H1 (cell line): ENCODE measurements around the gene LBR. TPM values are rescaled to one million over a fixed set of nuclear protein-coding genes. Genes with fewer than 3 reads are reported as not detected.
A peak's percentile ranks its signal among the peaks of the same experiment; 100 is the strongest.

Experiments
- CTCF ChIA-PET: fragments of 300-600 bp; sonication (Branson Sonifier 250); formaldehyde crosslinking; loops from one replicate; lab custom pipeline; 2021; ENCODE audit not compliant: partially characterized antibody; lab: Charles Lee
- POLR2A ChIA-PET: fragments of 300-600 bp; sonication (Branson Sonifier 250); formaldehyde crosslinking; loops from one replicate; lab custom pipeline; 2021; ENCODE audit warnings: inconsistent platforms; ENCODE audit not compliant: partially characterized antibody; lab: Charles Lee
- DNase-seq, 2 experiments: peaks; one replicate each; pipeline versions ENCODE4 v3.0.0 to v3.0.0-alpha.2; 2010 to 2022; ENCODE audit warnings: low spot score in 2 of 2, low read depth in 1 of 2, mixed read lengths in 1 of 2
- FAIRE-seq: peaks from 2 replicates; lab custom pipeline; 2011; peaks lifted over from hg19 to GRCh38; lab: Jason Lieb, UNC
- H2AFZ ChIP-seq: 2 replicates; pipeline ENCODE4 v1.8.1; 2012; ENCODE audit warnings: low read length, inconsistent platforms
- H2AK5ac ChIP-seq: 2 replicates; pipeline ENCODE4 v1.6.1; 2013; ENCODE audit warnings: low read depth, low read length
- H2BK120ac ChIP-seq: replicated peaks from 2 replicates; pipeline ENCODE3; 2013; ENCODE audit warnings: low read depth, low read length, inconsistent platforms
- H2BK12ac ChIP-seq: 2 replicates; pipeline ENCODE4 v1.6.1; 2013; ENCODE audit warnings: low read depth, low read length
- H2BK15ac ChIP-seq: 2 replicates; pipeline ENCODE4 v1.6.1; 2013; ENCODE audit warnings: low read length
- H2BK20ac ChIP-seq: 2 replicates; pipeline ENCODE4 v1.6.1; 2013; ENCODE audit warnings: low read length
- H2BK5ac ChIP-seq: 2 replicates; pipeline ENCODE4 v1.6.1; 2013; ENCODE audit warnings: low read depth, low read length
- H3K14ac ChIP-seq: 2 replicates; pipeline ENCODE4 v1.6.1; 2013; ENCODE audit warnings: inconsistent platforms; ENCODE audit not compliant: insufficient read length
- H3K18ac ChIP-seq: 2 replicates; pipeline ENCODE4 v1.6.1; 2013; ENCODE audit warnings: low read length; ENCODE audit errors: extremely low read depth
- H3K23ac ChIP-seq: 2 replicates; pipeline ENCODE4 v1.6.1; 2013; ENCODE audit warnings: inconsistent platforms; ENCODE audit not compliant: insufficient read length
- H3K23me2 ChIP-seq: 2 replicates; pipeline ENCODE4 v1.6.1; 2013; ENCODE audit warnings: low read depth, low read length
- H3K27ac ChIP-seq: 2 replicates; pipeline ENCODE4 v1.6.1; 2011; ENCODE audit warnings: low read depth, low read length, inconsistent platforms
- H3K27me3 ChIP-seq, 4 experiments: replicated peaks in 1 of 4; 1 replicate in 1 of 4; 2 replicates in 3 of 4; pipeline versions ENCODE4 v1.6.1 to v1.8.1; 2011 to 2013; ENCODE audit warnings: low read length in 3 of 4, mild to moderate bottlenecking in 3 of 4, inconsistent platforms in 2 of 4, mixed read lengths in 2 of 4, moderate library complexity in 1 of 4; ENCODE audit not compliant: control insufficient read depth in 3 of 4, insufficient read depth in 3 of 4; ENCODE audit errors: extremely low read depth in 1 of 4
- H3K36me3 ChIP-seq, 4 experiments: 2 replicates each; pipeline versions ENCODE4 v1.6.1 to v1.8.1; 2011 to 2013; ENCODE audit warnings: mild to moderate bottlenecking in 4 of 4, low read length in 3 of 4, moderate library complexity in 2 of 4, control low read depth in 1 of 4, inconsistent platforms in 1 of 4; ENCODE audit not compliant: insufficient read depth in 4 of 4, control insufficient read depth in 2 of 4
- H3K4ac ChIP-seq: replicated peaks from 2 replicates; pipeline ENCODE3; 2013; ENCODE audit warnings: low read length, low read depth, mixed read lengths, inconsistent platforms; ENCODE audit not compliant: insufficient read length
- H3K4me1 ChIP-seq, 4 experiments: replicated peaks in 1 of 4; 1 replicate in 1 of 4; 2 replicates in 3 of 4; pipeline versions ENCODE4 v1.6.1 to v1.8.1; 2011 to 2013; ENCODE audit warnings: low read length in 3 of 4, inconsistent platforms in 2 of 4, mixed read lengths in 1 of 4; ENCODE audit not compliant: insufficient read depth in 4 of 4, control insufficient read depth in 3 of 4
- H3K4me2 ChIP-seq, 2 experiments: 2 replicates each; pipeline versions ENCODE4 v1.6.1 to v1.8.1; 2011 to 2013; ENCODE audit warnings: low read depth in 2 of 2, low read length in 2 of 2, control low read depth in 1 of 2, inconsistent platforms in 1 of 2, mild to moderate bottlenecking in 1 of 2; ENCODE audit not compliant: insufficient read depth in 1 of 2
- H3K4me3 ChIP-seq, 4 experiments: fragments of 200-600, 300-600 bp in 1 of 4; sonication (generic), shearing (Covaris generic), sonication (Bioruptor Twin) in 1 of 4; 2 replicates each; pipeline versions ENCODE4 v1.5.1 to v1.8.1; 2011 to 2016; ENCODE audit warnings: low read length in 4 of 4, low read depth in 3 of 4, control low read depth in 2 of 4, inconsistent platforms in 2 of 4, mild to moderate bottlenecking in 2 of 4, mixed read lengths in 1 of 4, moderate library complexity in 1 of 4; ENCODE audit not compliant: insufficient read depth in 2 of 4; ENCODE audit errors: extremely low read depth in 1 of 4
- H3K56ac ChIP-seq: replicated peaks from 2 replicates; pipeline ENCODE3; 2013; ENCODE audit warnings: low read depth, mild to moderate bottlenecking, mixed read lengths, low read length, inconsistent platforms; ENCODE audit not compliant: insufficient read length
- H3K79me1 ChIP-seq: 2 replicates; pipeline ENCODE4 v1.6.1; 2013; ENCODE audit warnings: low read depth, low read length, control low read depth
- H3K79me2 ChIP-seq, 2 experiments: 2 replicates each; pipeline versions ENCODE4 v1.6.1 to v1.8.1; 2012 to 2013; ENCODE audit warnings: low read length in 2 of 2, mild to moderate bottlenecking in 2 of 2, inconsistent platforms in 1 of 2; ENCODE audit not compliant: insufficient read depth in 2 of 2, control insufficient read depth in 1 of 2
- H3K9ac ChIP-seq, 4 experiments: replicated peaks in 1 of 4; 1 replicate in 1 of 4; 2 replicates in 3 of 4; pipeline versions ENCODE4 v1.6.1 to v1.8.1; 2011 to 2013; ENCODE audit warnings: low read depth in 3 of 4, low read length in 3 of 4, control low read depth in 2 of 4, mild to moderate bottlenecking in 2 of 4, moderate library complexity in 2 of 4, inconsistent platforms in 1 of 4; ENCODE audit errors: extremely low read depth in 1 of 4
- H3K9me3 ChIP-seq, 2 experiments: 2 replicates each; pipeline versions ENCODE4 v1.6.1 to v1.8.1; 2012 to 2013; ENCODE audit warnings: mild to moderate bottlenecking in 2 of 2, moderate library complexity in 2 of 2, control low read depth in 1 of 2, inconsistent platforms in 1 of 2, low read depth in 1 of 2, low read length in 1 of 2, mixed read lengths in 1 of 2; ENCODE audit not compliant: insufficient read depth in 2 of 2
- H4K20me1 ChIP-seq, 2 experiments: replicated peaks in 1 of 2; 2 replicates each; pipeline versions ENCODE3 to v1.8.1; 2011 to 2013; ENCODE audit warnings: inconsistent platforms in 2 of 2, low read length in 2 of 2, mild to moderate bottlenecking in 1 of 2; ENCODE audit not compliant: insufficient read depth in 2 of 2, control insufficient read depth in 1 of 2
- H4K5ac ChIP-seq: 2 replicates; pipeline ENCODE4 v1.6.1; 2013; ENCODE audit warnings: low read length, low read depth, mixed read lengths, inconsistent platforms; ENCODE audit not compliant: insufficient read length
- H4K8ac ChIP-seq: 2 replicates; pipeline ENCODE4 v1.8.0; 2013; ENCODE audit warnings: mild to moderate bottlenecking, moderate library complexity, low read length, inconsistent platforms; ENCODE audit not compliant: insufficient read depth; ENCODE audit errors: extremely low read depth
- H4K91ac ChIP-seq: replicated peaks from 2 replicates; pipeline ENCODE3; 2013; ENCODE audit warnings: low read length, mixed read lengths, inconsistent platforms; ENCODE audit not compliant: insufficient read length
- EGR1 ChIP-seq: IDR thresholded peaks from 2 replicates; pipeline ENCODE4 v1.6.1; 2011; ENCODE audit warnings: low read depth, low read length, borderline replicate concordance
- RXRA ChIP-seq: IDR thresholded peaks from 2 replicates; pipeline ENCODE4 v1.6.1; 2011; ENCODE audit warnings: low read depth, mild to moderate bottlenecking, low read length, moderate library complexity; ENCODE audit not compliant: insufficient read depth
- SAP30 ChIP-seq: fragments of 300-600 bp; sonication (generic); IDR thresholded peaks from 2 replicates; pipeline ENCODE4 v1.7.1; 2012; ENCODE audit warnings: low read length, moderate library complexity, mild to moderate bottlenecking, inconsistent platforms; ENCODE audit not compliant: insufficient read depth, insufficient replicate concordance
- WGBS, 2 experiments: shearing (Covaris generic) in 1 of 2; methylation state at CpG; one replicate each; pipeline versions ENCODE4 v1.1.6 to v1.1.7; 2013 to 2015; ENCODE audit warnings: low lambda C conversion rate in 2 of 2, mixed read lengths in 2 of 2, inconsistent platforms in 1 of 2, low coverage in 1 of 2, missing lambda C conversion rate in 1 of 2; ENCODE audit not compliant: insufficient replicate concordance in 2 of 2, insufficient coverage in 1 of 2, insufficient read length in 1 of 2; ENCODE audit errors: extremely low coverage in 1 of 2, missing lambda C conversion rate in 1 of 2; 5-methylcytosine and 5-hydroxymethylcytosine counted together
- polyA plus RNA-seq, 7 experiments: library from polyadenylated mRNA; depleted of rRNA in 3 of 7; stranded (reverse) in 5 of 7; unstranded in 2 of 7; fragments of >200 nt in 5 of 7; fragments of 200-250 nt in 2 of 7; gene quantifications; 1 replicate in 5 of 7; 2 replicates in 1 of 7; 4 replicates in 1 of 7; pipeline versions ENCODE4 v1.2.1 to v1.2.3, GENCODE V29; 2011 to 2013; ENCODE audit warnings: missing spikeins in 2 of 7, mixed read lengths in 2 of 7
- total RNA-seq: library from RNA; stranded (reverse); fragmentation: NEBNext Ultra II Directional; extraction: Animal tissue kit (Norgen Biotek cat#: 25700); gene quantifications from 2 replicates; pipeline ENCODE4 v1.2.1, GENCODE V29; 2021

The LBR gene
- total and polyA plus RNA-seq, 2 of the 8 experiments (the other 6 are each of a cell fraction or from before 2014, with no cell fraction given), result 32.1 to 89.8 TPM

DNA sequence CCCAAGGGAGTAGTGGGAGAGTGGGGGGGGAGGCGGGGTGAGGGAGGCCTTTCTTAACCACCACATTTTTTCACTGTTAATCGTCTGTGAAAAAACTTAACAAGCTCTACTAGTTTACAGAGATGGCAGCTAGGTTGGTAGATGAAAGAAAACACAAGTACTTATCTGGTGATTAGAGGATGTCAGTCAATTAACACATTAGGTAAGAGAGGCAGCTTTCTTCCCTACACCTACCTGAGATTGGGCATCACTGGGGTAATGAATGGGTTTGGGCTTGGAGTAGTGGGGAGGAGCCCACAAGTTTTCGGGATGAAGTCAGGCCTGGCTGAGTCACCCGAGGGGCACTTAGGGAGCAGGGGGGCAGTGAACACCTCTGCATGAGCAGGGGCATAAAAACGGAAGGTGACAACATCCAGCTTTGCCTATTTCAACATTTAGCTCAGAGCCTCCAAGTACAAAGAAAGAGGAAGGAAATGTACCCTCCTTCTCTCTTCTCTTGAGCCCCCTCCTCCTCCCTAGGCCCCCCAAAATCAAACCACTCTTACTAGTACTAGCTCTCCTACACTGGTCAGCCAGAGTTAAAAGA lies 2.5 kb downstream of the LBR start:
- H4K20me1 ChIP-seq, result peaks cover 6 to 23% of the 10 kb centered on the region in 2 experiments
- no peak overlapping the region for H2BK15ac ChIP-seq
- no peak overlapping the region for H2AK5ac ChIP-seq
- H3K4ac ChIP-seq, result no peak overlapping the region
- FAIRE-seq (no peak), DNase-seq (peak in 1 of 2 experiments; percentile 50)
- H3K79me2 ChIP-seq, result peaks cover 13 to 60% of the 10 kb centered on the region in 2 experiments
- no peak overlapping the region for H3K18ac ChIP-seq
- H3K4me2 ChIP-seq, result peak overlapping the region in 1 of 2 experiments; percentile 37; a peak in 1 of 4 replicates
- peaks cover 0 to 3% (median 1%) of the 10 kb centered on the region in 4 experiments; a peak in 2 of 7 replicates for H3K27me3 ChIP-seq
- no peak overlapping the region; the same call in 1 of the 2 replicates for H2BK12ac ChIP-seq
- TF ChIP-seq EGR1 (no peak), SAP30 (no peak), RXRA (no peak)
- H3K9ac ChIP-seq, result no peak overlapping the region
- no peak overlapping the region for H2AFZ ChIP-seq
- no peak overlapping the region for H3K56ac ChIP-seq
- peaks cover 6% of the 10 kb centered on the region; the same call in 1 of the 2 replicates for H3K79me1 ChIP-seq
- no peak overlapping the region for H3K27ac ChIP-seq
- H3K14ac ChIP-seq, result no peak overlapping the region
- H2BK120ac ChIP-seq, result no peak overlapping the region
- H2BK20ac ChIP-seq, result no peak overlapping the region
- H3K36me3 ChIP-seq, result peaks cover 0 to 2% (median 0%) of the 10 kb centered on the region in 4 experiments; a peak in 2 of 8 replicates
- no peak overlapping the region for H4K91ac ChIP-seq
- H2BK5ac ChIP-seq, result no peak overlapping the region
- no peak overlapping the region for H4K5ac ChIP-seq
- 62% methylated on average over 5 of the region's 5 CpGs; no CpG with 5 or more reads in 1 of the 2 experiments for WGBS, 2 experiments
- ChIA-PET CTCF (interaction anchor here (0.7 to 5.0 kb wide), 7 partner anchors 11 to 113 kb away, joined by 3 to 17 read pairs (median 4); no protein-coding TSS in a partner anchor), POLR2A (interaction anchor here (0.5 to 1.4 kb wide), 4 partner anchors 10 to 51 kb away, joined by 3 to 4 read pairs (median 3); no protein-coding TSS in a partner anchor)
- H3K23me2 ChIP-seq, result peaks cover 11% of the 10 kb centered on the region
- peaks cover 3 to 13% (median 12%) of the 10 kb centered on the region in 4 experiments for H3K4me1 ChIP-seq
- no peaks in the 10 kb centered on the region for H3K9me3 ChIP-seq
- H3K4me3 ChIP-seq, result peak overlapping the region in 1 of 4 experiments; percentile 80; a peak in 1 of 8 replicates
- H4K8ac ChIP-seq, result no peak overlapping the region
- H3K23ac ChIP-seq, result no peak overlapping the region
